OCI-LY1 (cell line): Measurements from ENCODE around the gene DEFB129.

Experiments
- H2AFZ ChIP-seq: fragments of 200-600 bp; sonication (generic), shearing (Covaris generic); 2 replicates; pipeline ENCODE4 v1.6.0; 2014; ENCODE audit warnings: antibody characterized with exemption, mild to moderate bottlenecking, low read length
- H3F3A ChIP-seq: fragments of 200-600 bp; sonication (generic), shearing (Covaris generic); 2 replicates; pipeline ENCODE4 v1.6.0; 2014; ENCODE audit warnings: mild to moderate bottlenecking, antibody characterized with exemption, low read length, moderate library complexity; ENCODE audit not compliant: insufficient read depth
- H3K27ac ChIP-seq: fragments of 200-600 bp; sonication (generic); 2 replicates; pipeline ENCODE4 v1.5.1; 2014; ENCODE audit warnings: low read length, mixed run types, mild to moderate bottlenecking, low read depth; ENCODE audit not compliant: poor library complexity, severe bottlenecking
- H3K27me3 ChIP-seq: fragments of 200-600 bp; sonication (generic); 2 replicates; pipeline ENCODE4 v1.6.0; 2014; ENCODE audit warnings: antibody characterized with exemption, mild to moderate bottlenecking, low read length, moderate library complexity; ENCODE audit not compliant: insufficient read depth
- H3K36me3 ChIP-seq: fragments of 200-600 bp; sonication (generic); 2 replicates; pipeline ENCODE4 v1.6.1; 2014; ENCODE audit warnings: mild to moderate bottlenecking, antibody characterized with exemption, low read length, moderate library complexity, mixed read lengths; ENCODE audit not compliant: insufficient read depth
- H3K4me1 ChIP-seq: fragments of 200-600 bp; sonication (generic); 2 replicates; pipeline ENCODE4 v1.5.1; 2014; ENCODE audit warnings: mild to moderate bottlenecking, low read length, moderate library complexity; ENCODE audit not compliant: insufficient read depth, severe bottlenecking
- H3K4me2 ChIP-seq: fragments of 200-600 bp; sonication (generic), shearing (Covaris generic); 2 replicates; pipeline ENCODE4 v1.6.1; 2014; ENCODE audit warnings: low read length
- H3K4me3 ChIP-seq: fragments of 200-600 bp; sonication (generic); 2 replicates; pipeline ENCODE4 v1.5.1; 2014; ENCODE audit warnings: low read length, low read depth, mild to moderate bottlenecking, mixed read lengths; ENCODE audit not compliant: poor library complexity, severe bottlenecking
- H3K79me2 ChIP-seq: fragments of 200-600 bp; shearing (Covaris generic); 2 replicates; pipeline ENCODE4 v1.6.1; 2016; ENCODE audit warnings: mixed run types, low read length, mixed read lengths; ENCODE audit not compliant: insufficient read depth
- H3K9ac ChIP-seq: fragments of 200-600 bp; sonication (generic), shearing (Covaris generic); 2 replicates; pipeline ENCODE4 v1.6.1; 2014; ENCODE audit warnings: mild to moderate bottlenecking, low read length, mixed read lengths
- H3K9me2 ChIP-seq: fragments of 200-600 bp; sonication (generic), shearing (Covaris generic); 2 replicates; pipeline ENCODE4 v1.6.1; 2014; ENCODE audit warnings: low read depth, mild to moderate bottlenecking, low read length, mixed read lengths
- H3K9me3 ChIP-seq: fragments of 200-600 bp; shearing (Covaris generic); 2 replicates; pipeline ENCODE4 v1.6.1; 2014; ENCODE audit warnings: low read length, mixed read lengths
- H4K20me1 ChIP-seq: fragments of 200-600 bp; sonication (generic), shearing (Covaris generic); 2 replicates; pipeline ENCODE4 v1.6.0; 2016; ENCODE audit warnings: mild to moderate bottlenecking, low read length; ENCODE audit not compliant: insufficient read depth
- CTCF ChIP-seq: fragments of 200-600 bp; sonication (generic), shearing (Covaris generic); IDR thresholded peaks from 2 replicates; pipeline ENCODE4 v1.5.1; 2017; ENCODE audit warnings: mild to moderate bottlenecking, antibody characterized with exemption, low read length, moderate library complexity, mixed read lengths
- EZH2 ChIP-seq: fragments of 200-600 bp; sonication (generic), shearing (Covaris generic); IDR thresholded peaks from 2 replicates; pipeline ENCODE4 v1.8.0; 2017; ENCODE audit warnings: borderline replicate concordance, mixed run types, mild to moderate bottlenecking, antibody characterized with exemption, low read length, moderate library complexity, mixed read lengths

DEFB129 gene

GRCh38 chr20:271069-271468 is 44.0 kb downstream of the DEFB129 start:
- no peak overlapping the region for H3K9ac ChIP-seq
- H3K27ac ChIP-seq: no peak overlapping the region
- no peaks in the 10 kb centered on the region for H3K79me2 ChIP-seq
- H3K9me2 ChIP-seq: no peaks in the 10 kb centered on the region
- H3F3A ChIP-seq: no peaks in the 10 kb centered on the region
- no peaks in the 10 kb centered on the region; the same call in 1 of the 2 replicates for H3K36me3 ChIP-seq
- TF ChIP-seq EZH2: no peak
- no peak for TF ChIP-seq CTCF
- H3K4me3 ChIP-seq: no peak overlapping the region
- no peak overlapping the region for H2AFZ ChIP-seq
- H3K4me1 ChIP-seq: peaks cover 7% of the 10 kb centered on the region
- H3K9me3 ChIP-seq: no peaks in the 10 kb centered on the region
- no peaks in the 10 kb centered on the region for H4K20me1 ChIP-seq
- no peak overlapping the region for H3K4me2 ChIP-seq
- H3K27me3 ChIP-seq: 0 out of 2 replicates have a peak, but pooled peaks cover 4% of the 10 kb centered on the region

- Histone ChIP-seq H3K27me3 (0 out of 2 replicates have a peak, but pooled peaks cover 4% of the 10 kb centered on the region), H3K4me2 (no peak overlapping the region), H3K27ac (no peak overlapping the region), H3K4me3 (no peak overlapping the region), H3K9ac (no peak overlapping the region), H3K9me3 (no peaks in the 10 kb centered on the region), H2AFZ (no peak overlapping the region), H3K4me1 (peaks cover 3% of the 10 kb centered on the region), H3K9me2 (no peaks in the 10 kb centered on the region), H4K20me1 (no peaks in the 10 kb centered on the region), H3F3A (no peaks in the 10 kb centered on the region), H3K36me3 (no peaks in the 10 kb centered on the region; the same call in 1 of the 2 replicates), H3K79me2 (no peaks in the 10 kb centered on the region)
- TF ChIP-seq CTCF (no peak), EZH2 (no peak)
These were observed 44.5 kb downstream of the DEFB129 start for GRCh38 chr20:271528-271927.

GRCh38 chr20:272718-273117 is 45.7 kb downstream of the DEFB129 start:
- Histone ChIP-seq H3K79me2 (no peaks in the 10 kb centered on the region), H3K4me3 (no peak overlapping the region), H3F3A (no peaks in the 10 kb centered on the region), H3K27ac (no peak overlapping the region), H3K4me1 (no peaks in the 10 kb centered on the region), H3K9me3 (no peaks in the 10 kb centered on the region), H3K36me3 (no peaks in the 10 kb centered on the region; the same call in 1 of the 2 replicates), H3K9me2 (no peaks in the 10 kb centered on the region), H2AFZ (no peak overlapping the region), H3K27me3 (0 out of 2 replicates have a peak, but pooled peaks cover 4% of the 10 kb centered on the region), H4K20me1 (no peaks in the 10 kb centered on the region), H3K4me2 (no peak overlapping the region), H3K9ac (no peak overlapping the region)
- TF ChIP-seq CTCF: no peak
- no peak for TF ChIP-seq EZH2
